Activated naive CD8-positive, alpha-beta T cell treated with anti-CD3 and anti-CD28 coated beads, Interleukin-2, amount 10 ng/mL, durations not matched to agents 7 days and 5 days (primary cell): Measurements from ENCODE around the gene ASIC2. TPM values are rescaled to one million over a fixed set of nuclear protein-coding genes. Genes with fewer than 3 reads are reported as not detected.

Experiments used
- ATAC-seq: fragments of 150-1000 bp; cut with Tn5 transposase; one replicate; pipeline ENCODE4 v1.10.0; 2021; ENCODE audit warnings: low read depth, moderate library complexity
- POLR2A ChIA-PET: fragments of 350-600 bp; sonication (Branson Sonifier 250); formaldehyde crosslinking; loops from one replicate; lab custom pipeline; 2021; ENCODE audit warnings: antibody characterized with exemption; lab: Charles Lee
- DNase-seq: peaks from one replicate; pipeline ENCODE4 v3.0.0; 2021
- H3K27ac Mint-ChIP-seq: one replicate; pipeline ENCODE4 v1.8.0; 2022; ENCODE audit warnings: mild to moderate bottlenecking, mixed read lengths
- H3K27me3 Mint-ChIP-seq: one replicate; pipeline ENCODE4 v1.8.0; 2022; ENCODE audit warnings: mild to moderate bottlenecking, moderate library complexity, mixed read lengths
- H3K36me3 Mint-ChIP-seq: one replicate; pipeline ENCODE4 v1.8.0; 2021; ENCODE audit warnings: mild to moderate bottlenecking, mixed read lengths
- H3K4me1 Mint-ChIP-seq: one replicate; pipeline ENCODE4 v1.8.0; 2021; ENCODE audit warnings: mixed read lengths
- H3K4me3 Mint-ChIP-seq: one replicate; pipeline ENCODE4 v1.8.0; 2022; ENCODE audit warnings: mild to moderate bottlenecking, moderate library complexity, mixed read lengths
- H3K9me3 Mint-ChIP-seq: one replicate; pipeline ENCODE4 v1.8.0; 2021; ENCODE audit warnings: mixed read lengths
- total RNA-seq, 2 experiments: library from RNA; stranded (reverse); gene quantifications; one replicate each; pipeline ENCODE4 v1.2.3, GENCODE V29; 2021

The ASIC2 gene
- total RNA-seq, 2 experiments from 2014 or later: not detected

DNA sequence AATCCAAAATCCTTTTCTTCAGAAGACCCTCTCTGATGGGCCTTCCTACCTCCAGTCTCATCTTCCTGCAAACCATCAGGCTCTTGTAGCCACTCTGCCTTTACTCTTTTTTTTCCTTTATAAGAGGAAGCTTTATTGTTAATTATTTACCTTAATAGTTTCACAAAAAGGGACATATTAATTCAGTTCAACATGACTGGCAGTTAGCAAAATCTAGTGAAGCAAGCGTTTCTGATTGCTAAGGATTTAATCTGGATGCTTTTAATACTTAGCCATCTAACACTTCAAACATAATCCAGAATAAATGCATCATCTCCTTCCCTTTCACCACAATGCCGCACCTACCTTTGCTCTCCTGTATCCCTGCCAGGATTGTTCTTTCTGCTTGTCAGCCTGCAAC lies 239.4 kb downstream of the ASIC2 start:
- Mint-ChIP-seq H3K4me1 (no peaks in the 10 kb centered on the region), H3K9me3 (no peaks in the 10 kb centered on the region), H3K4me3 (no peak overlapping the region), H3K27ac (no peak overlapping the region), H3K27me3 (no peaks in the 10 kb centered on the region), H3K36me3 (no peaks in the 10 kb centered on the region)
- ATAC-seq (no peak), DNase-seq (no peak)
- POLR2A ChIA-PET: no interaction called here

DNA sequence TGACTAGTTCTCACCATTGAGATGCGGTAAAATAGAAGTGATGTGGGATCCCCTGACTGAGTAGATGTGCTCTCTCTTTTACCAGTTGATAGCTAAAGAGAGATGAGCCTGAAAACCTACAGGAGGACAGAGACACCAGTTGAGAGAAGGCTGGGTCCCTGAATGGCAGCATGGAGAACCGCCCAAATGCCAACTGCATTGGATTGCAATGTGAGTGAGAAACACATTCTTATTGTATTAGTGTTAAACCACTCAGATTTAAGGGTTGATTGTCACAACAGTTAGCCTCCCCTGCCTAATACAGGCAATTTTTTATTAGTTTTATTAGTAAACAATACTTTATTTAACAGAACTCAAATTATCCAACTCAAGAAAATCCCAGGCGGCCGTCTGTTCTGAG lies 240.2 kb downstream of the ASIC2 start:
- H3K4me1 Mint-ChIP-seq: no peaks in the 10 kb centered on the region
- H3K27me3 Mint-ChIP-seq: no peaks in the 10 kb centered on the region
- H3K4me3 Mint-ChIP-seq: no peak overlapping the region
- ATAC-seq: no peak
- DNase-seq: no peak
- H3K36me3 Mint-ChIP-seq: no peaks in the 10 kb centered on the region
- H3K27ac Mint-ChIP-seq: no peak overlapping the region
- no peaks in the 10 kb centered on the region for H3K9me3 Mint-ChIP-seq
- POLR2A ChIA-PET: no interaction called here

DNA sequence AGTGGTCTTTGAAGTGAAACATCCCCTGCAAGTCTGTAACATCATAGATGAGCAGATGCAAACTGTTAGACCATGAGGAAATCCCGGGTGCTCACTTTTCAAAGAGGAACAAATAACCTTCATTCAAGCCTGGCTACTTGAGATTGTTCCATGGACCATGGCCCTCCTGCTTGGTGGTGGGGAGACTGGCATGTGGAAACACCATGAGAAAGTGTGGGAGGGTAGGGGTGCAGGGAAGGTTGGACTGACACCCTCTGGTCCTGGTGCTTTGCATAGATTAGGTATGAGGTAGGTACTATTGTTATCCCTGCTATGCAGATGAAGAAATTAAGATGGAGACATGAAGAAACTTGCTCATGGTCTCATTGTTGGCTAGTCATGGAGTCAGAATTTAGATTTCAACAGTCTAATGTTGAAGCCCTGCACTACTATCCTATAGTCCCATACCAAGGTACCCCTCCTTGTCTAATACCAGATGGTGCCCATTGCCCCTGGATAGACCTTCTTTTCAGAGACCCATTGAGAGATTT lies 242.4 kb downstream of the ASIC2 start:
- DNase-seq (no peak), ATAC-seq (no peak)
- POLR2A ChIA-PET: no interaction called here
- Mint-ChIP-seq H3K4me3 (no peak overlapping the region), H3K27ac (no peak overlapping the region), H3K27me3 (no peaks in the 10 kb centered on the region), H3K4me1 (no peaks in the 10 kb centered on the region), H3K36me3 (no peaks in the 10 kb centered on the region), H3K9me3 (no peaks in the 10 kb centered on the region)

DNA sequence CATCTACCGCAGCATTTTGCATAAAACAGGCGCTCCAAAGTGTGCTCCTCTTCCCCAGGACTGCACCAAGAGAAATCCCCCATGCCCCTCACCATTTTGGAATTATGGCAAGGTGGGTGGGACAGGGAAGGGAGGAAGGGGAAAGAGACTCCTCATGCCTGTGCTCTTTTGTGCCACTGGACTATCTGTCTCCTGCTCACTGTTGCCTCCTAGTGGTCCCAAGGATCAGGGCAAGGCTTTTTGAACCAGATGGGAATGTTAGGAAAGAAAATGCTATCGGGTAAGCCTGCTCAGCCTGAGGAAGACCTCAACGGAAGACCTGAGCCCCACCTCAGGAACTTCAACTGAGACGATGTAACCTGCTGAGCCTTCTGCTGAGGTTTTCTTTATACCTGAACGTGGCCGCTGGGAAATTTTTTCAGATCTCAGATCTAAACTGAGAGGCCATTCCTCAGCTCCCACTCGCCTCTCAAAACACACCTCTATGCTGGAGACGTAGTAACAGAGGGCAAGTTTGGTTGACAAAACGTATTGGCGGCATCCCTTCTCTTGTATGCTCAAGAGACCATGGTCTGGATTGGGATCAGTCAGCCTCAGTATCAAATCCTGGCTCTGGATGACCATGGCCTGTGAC lies 243.2 kb downstream of the ASIC2 start:
- ATAC-seq (no peak), DNase-seq (peak; percentile 38)
- H3K9me3 Mint-ChIP-seq: no peaks in the 10 kb centered on the region
- POLR2A ChIA-PET: no interaction called here
- no peak overlapping the region for H3K4me3 Mint-ChIP-seq
- H3K4me1 Mint-ChIP-seq: no peaks in the 10 kb centered on the region
- no peaks in the 10 kb centered on the region for H3K36me3 Mint-ChIP-seq
- H3K27me3 Mint-ChIP-seq: no peaks in the 10 kb centered on the region
- H3K27ac Mint-ChIP-seq: no peak overlapping the region

DNA sequence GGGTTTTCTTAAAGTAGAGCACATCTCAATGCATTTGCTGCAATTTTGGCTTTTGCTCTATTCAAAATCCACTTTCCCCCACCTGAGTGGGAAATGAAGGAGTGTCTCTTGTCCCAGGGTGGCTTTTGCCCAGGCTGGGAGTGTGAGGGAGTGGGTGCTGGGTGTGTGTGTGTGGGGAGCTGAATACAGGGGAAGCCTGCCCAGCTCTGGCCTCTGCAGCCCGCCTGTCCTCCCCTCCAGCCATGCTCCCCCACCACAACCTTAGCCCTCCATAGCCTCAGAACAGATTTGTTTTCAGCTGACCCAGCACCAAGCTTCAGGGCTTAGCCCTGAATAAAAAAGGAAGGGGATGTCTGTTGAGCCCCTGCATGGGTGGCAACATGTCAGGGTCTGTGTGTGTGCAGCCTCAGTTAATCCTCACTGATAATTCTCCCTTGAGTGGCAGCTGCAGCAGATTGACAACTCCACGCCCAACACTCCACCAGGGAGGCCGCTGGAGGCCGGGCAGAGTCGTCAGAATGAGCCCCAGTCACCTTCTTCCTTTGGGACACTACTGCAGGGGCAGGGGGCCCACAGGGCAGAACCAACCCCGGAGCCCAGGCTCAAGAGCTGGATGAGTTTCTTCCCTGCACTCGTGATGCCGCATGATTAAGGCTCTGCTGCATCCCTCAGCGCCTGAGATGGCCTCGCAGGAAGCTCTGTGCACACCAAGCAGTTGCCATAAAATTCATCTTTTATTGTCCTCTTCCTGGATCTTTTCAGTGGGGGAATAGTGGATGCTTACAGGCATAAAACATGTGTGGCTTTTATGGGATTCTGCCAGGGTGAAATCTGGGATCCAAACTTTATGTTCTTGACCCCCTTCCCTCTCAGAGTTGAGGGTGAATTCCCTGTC lies 246.5 kb downstream of the ASIC2 start:
- ATAC-seq (no peak), DNase-seq (no peak)
- H3K9me3 Mint-ChIP-seq: no peaks in the 10 kb centered on the region
- no peaks in the 10 kb centered on the region for H3K36me3 Mint-ChIP-seq
- no peaks in the 10 kb centered on the region for H3K4me1 Mint-ChIP-seq
- H3K4me3 Mint-ChIP-seq: no peak overlapping the region
- H3K27ac Mint-ChIP-seq: no peak overlapping the region
- POLR2A ChIA-PET: no interaction called here
- H3K27me3 Mint-ChIP-seq: no peaks in the 10 kb centered on the region

DNA sequence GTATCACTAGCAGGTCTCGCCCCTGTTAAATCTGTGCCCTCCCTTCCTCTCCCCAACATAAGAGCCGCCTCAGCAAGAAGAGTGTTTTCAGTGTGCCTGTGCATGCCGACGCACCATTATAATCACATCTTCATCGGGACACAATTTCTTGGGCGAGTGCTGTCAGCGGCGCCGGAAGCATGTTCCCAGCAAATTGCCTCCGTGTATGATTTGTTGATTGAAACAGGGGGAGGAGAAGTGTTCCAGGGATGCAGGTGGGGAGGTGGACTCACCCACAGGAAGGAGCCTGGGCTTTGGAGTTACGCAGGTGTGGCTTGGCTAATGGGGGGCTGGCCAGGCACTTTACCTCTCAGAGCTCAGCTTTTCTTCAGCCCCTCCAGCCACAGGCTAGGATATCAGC lies 247.9 kb downstream of the ASIC2 start:
- no peak overlapping the region for H3K27ac Mint-ChIP-seq
- DNase-seq (no peak), ATAC-seq (no peak)
- H3K36me3 Mint-ChIP-seq: no peaks in the 10 kb centered on the region
- POLR2A ChIA-PET: no interaction called here
- no peak overlapping the region for H3K4me3 Mint-ChIP-seq
- H3K27me3 Mint-ChIP-seq: no peaks in the 10 kb centered on the region
- H3K4me1 Mint-ChIP-seq: no peaks in the 10 kb centered on the region
- H3K9me3 Mint-ChIP-seq: no peaks in the 10 kb centered on the region

DNA sequence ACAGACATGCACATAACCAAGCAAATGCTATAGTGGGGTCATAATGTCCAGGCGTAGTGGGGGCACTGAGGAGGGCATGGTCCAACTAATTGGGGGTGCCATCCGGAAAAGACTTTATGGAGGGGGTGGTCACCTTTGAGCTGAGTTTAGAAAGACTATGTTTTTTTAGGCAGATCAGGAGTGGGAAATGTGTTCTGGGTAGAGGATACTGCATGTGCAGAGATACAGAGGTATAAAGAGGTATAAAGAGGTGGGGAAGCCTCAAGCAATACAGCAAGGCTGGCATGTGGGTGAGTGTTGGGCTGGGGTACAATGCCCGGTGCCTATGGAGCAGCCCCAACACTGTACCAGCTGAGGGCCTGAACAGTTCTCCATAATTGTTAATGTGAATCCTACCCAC lies 248.3 kb downstream of the ASIC2 start:
- H3K4me1 Mint-ChIP-seq: no peaks in the 10 kb centered on the region
- ATAC-seq (no peak), DNase-seq (no peak)
- H3K27me3 Mint-ChIP-seq: no peaks in the 10 kb centered on the region
- no peak overlapping the region for H3K27ac Mint-ChIP-seq
- POLR2A ChIA-PET: no interaction called here
- no peaks in the 10 kb centered on the region for H3K36me3 Mint-ChIP-seq
- H3K4me3 Mint-ChIP-seq: no peak overlapping the region
- no peaks in the 10 kb centered on the region for H3K9me3 Mint-ChIP-seq

DNA sequence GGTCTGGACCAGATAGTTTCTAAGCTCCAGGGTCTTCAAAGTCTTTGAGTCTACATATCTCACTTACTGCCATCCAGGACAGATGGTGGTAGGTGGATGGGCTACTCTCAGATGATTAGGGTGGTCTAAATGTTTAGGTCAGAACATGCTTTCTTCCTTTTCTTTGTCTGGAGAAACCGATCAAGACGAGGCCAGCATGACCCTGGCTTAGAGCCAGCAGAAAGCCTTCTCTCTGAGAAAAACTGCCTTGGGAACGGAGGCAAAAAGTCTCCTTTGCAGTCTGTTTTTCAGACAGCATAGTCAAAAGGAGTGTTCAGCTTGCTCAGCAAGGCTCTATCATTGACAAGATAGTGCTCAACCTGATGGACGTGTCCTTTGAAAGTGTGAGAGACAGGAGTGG lies 252.6 kb downstream of the ASIC2 start:
- no peak for DNase-seq
- Mint-ChIP-seq H3K36me3 (no peaks in the 10 kb centered on the region), H3K27me3 (peaks cover 5% of the 10 kb centered on the region), H3K9me3 (no peaks in the 10 kb centered on the region), H3K27ac (no peak overlapping the region), H3K4me3 (no peak overlapping the region), H3K4me1 (no peaks in the 10 kb centered on the region)
- ATAC-seq: no peak
- POLR2A ChIA-PET: no interaction called here

DNA sequence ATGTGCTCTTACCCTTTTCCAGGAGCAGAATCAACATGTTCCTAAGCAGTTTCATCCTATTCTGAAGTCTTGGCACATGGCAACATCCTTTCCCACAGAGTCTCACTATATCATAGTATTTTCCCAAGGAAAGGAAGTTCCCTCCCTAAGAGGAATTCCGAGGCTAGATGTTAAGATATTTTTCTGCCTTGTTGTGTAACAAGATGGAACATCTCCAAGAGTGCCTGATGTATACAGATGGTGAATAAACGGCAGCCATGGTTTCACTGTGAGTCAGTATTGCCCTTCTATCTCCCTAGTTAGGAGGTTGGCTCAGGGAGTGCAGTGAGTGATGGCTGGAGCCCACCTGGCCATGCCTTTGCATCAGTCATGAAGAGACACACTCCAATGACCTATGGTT lies 253.2 kb downstream of the ASIC2 start:
- no peaks in the 10 kb centered on the region for H3K36me3 Mint-ChIP-seq
- DNase-seq (no peak), ATAC-seq (no peak)
- POLR2A ChIA-PET: no interaction called here
- H3K27ac Mint-ChIP-seq: no peak overlapping the region
- H3K4me1 Mint-ChIP-seq: no peaks in the 10 kb centered on the region
- H3K9me3 Mint-ChIP-seq: no peaks in the 10 kb centered on the region
- peaks cover 5% of the 10 kb centered on the region for H3K27me3 Mint-ChIP-seq
- H3K4me3 Mint-ChIP-seq: no peak overlapping the region

DNA sequence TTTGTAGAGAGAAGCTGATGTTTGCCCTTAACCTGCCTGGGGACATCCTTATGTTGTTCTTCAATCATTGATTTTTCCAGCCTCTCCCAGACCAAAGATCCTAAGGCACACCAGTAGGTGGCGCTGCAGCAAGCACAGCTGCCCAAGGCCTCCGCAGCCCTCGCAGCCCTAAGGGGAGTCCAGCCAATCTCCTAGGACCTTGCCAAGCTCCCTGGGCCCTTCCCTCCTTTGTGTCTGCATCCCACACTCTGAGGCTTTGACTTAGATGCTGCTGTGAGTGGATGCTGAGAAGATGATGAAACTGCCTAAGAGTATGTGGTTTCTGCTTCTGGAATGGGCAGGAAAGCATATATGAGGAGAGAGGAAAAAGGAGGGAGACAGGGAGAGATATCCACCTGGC lies 254.4 kb downstream of the ASIC2 start:
- H3K9me3 Mint-ChIP-seq: no peaks in the 10 kb centered on the region
- peaks cover 8% of the 10 kb centered on the region for H3K27me3 Mint-ChIP-seq
- H3K4me1 Mint-ChIP-seq: no peaks in the 10 kb centered on the region
- no peak for ATAC-seq
- POLR2A ChIA-PET: no interaction called here
- H3K27ac Mint-ChIP-seq: no peak overlapping the region
- H3K36me3 Mint-ChIP-seq: no peaks in the 10 kb centered on the region
- no peak overlapping the region for H3K4me3 Mint-ChIP-seq
- peak; percentile 41 for DNase-seq

DNA sequence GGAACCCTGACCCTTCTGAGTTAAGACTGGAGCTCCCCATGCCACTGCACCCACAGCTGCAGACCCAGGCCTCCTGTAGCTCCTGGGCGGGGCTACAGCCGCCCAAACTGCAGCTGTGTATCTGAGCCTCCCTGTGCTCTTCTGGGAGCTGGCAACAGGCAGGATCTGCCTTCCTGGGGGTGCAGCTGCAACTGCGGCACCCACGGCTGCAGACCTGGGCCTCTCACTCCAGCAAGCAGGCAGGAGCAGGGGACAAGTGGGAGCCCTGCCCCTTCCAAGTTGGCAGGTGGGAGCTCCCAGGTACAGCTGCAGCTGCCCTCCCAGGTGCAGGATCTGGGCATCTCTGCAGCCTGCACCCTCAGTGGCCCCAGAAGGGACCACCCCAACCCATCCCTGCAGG lies 259.9 kb downstream of the ASIC2 start:
- no peak overlapping the region for H3K4me3 Mint-ChIP-seq
- ATAC-seq (no peak), DNase-seq (no peak)
- POLR2A ChIA-PET: no interaction called here
- H3K4me1 Mint-ChIP-seq: no peaks in the 10 kb centered on the region
- no peaks in the 10 kb centered on the region for H3K36me3 Mint-ChIP-seq
- peaks cover 22% of the 10 kb centered on the region for H3K27me3 Mint-ChIP-seq
- H3K9me3 Mint-ChIP-seq: no peaks in the 10 kb centered on the region
- no peak overlapping the region for H3K27ac Mint-ChIP-seq

DNA sequence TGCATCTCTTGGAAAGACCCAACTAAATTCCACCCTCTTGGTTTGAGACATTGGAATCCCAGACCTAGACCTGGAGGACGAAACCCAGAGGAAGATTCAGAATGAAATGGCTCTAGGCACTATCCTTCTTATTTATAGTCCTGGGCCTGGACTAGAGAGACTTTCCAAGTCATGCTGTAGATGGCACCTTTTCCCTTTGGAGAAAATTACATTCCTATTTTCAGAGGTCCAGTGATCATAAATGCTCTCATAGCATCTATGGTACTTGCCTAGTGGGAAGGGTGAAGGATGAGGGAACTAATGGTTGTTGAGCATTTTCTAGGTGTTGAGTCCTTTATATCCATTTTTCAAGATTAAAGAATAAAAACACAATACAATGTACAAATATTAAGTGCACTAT lies 264.3 kb downstream of the ASIC2 start:
- no peak overlapping the region for H3K27ac Mint-ChIP-seq
- ATAC-seq (no peak), DNase-seq (no peak)
- H3K4me3 Mint-ChIP-seq: no peak overlapping the region
- POLR2A ChIA-PET: no interaction called here
- H3K36me3 Mint-ChIP-seq: no peaks in the 10 kb centered on the region
- peaks cover 14% of the 10 kb centered on the region for H3K27me3 Mint-ChIP-seq
- H3K4me1 Mint-ChIP-seq: no peaks in the 10 kb centered on the region
- H3K9me3 Mint-ChIP-seq: no peaks in the 10 kb centered on the region

DNA sequence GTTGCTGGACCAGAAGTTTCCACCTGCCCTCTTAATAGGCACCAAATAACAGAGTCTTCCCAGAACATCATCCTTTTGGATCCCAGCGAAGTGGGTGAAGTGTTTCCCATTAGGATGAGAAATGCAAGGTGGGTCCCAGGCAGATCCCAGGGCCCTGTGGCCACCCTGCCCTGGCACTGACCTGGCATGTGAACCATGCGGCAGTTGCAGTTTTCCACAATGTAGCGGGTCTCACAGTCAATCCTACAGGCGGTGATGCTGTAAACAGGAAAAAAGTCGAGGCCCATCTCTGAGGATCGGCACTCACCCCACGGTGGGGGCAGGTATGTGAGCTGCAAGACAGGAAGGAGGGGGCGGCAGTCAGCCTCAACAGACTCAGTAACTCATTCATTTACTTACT lies 265.0 kb downstream of the ASIC2 start:
- no peaks in the 10 kb centered on the region for H3K4me1 Mint-ChIP-seq
- H3K4me3 Mint-ChIP-seq: no peak overlapping the region
- no peaks in the 10 kb centered on the region for H3K9me3 Mint-ChIP-seq
- DNase-seq (no peak), ATAC-seq (no peak)
- POLR2A ChIA-PET: interaction anchor here (0.6 kb wide), 1 partner anchor 227 kb away, joined by 5 read pairs; no protein-coding TSS in a partner anchor
- peaks cover 14% of the 10 kb centered on the region for H3K27me3 Mint-ChIP-seq
- H3K27ac Mint-ChIP-seq: no peak overlapping the region
- no peaks in the 10 kb centered on the region for H3K36me3 Mint-ChIP-seq
